OCI-LY3 (cell line): Measurements from ENCODE around the gene CTBP2.

Source experiments
- EZH2phosphoT487 ChIP-seq: fragments of 200-600 bp; shearing (Covaris generic); IDR thresholded peaks from 2 replicates; pipeline ENCODE4 v1.6.1; 2018; ENCODE audit warnings: antibody characterized with exemption, mixed run types, low read depth
- TF ChIP-seq, protein P1 (sequence below): fragments of 200-600, 300-600 bp; sonication (generic); IDR thresholded peaks from 2 replicates; pipeline ENCODE4 v1.5.1; 2014; ENCODE audit warnings: antibody characterized with exemption, low read length, low read depth

DNA sequence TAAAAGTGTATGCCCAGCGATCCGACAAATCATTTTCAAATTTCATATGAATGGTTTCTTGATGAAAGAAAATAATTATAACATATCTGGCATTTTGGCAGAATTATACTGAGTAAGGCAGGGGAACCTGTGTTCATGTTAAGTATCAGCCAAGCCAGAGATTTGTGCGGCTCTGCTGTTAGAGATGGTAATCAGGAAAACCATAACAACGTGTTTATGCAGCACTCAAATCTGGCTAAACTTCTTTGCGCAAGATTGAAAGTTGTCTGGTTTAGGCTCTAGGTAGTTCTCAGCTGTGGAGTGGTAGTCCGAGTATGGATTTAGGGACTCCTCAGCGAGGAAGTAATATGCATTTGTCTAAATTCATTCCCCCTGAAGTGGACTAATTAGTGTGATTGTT lies 8.9 kb upstream of the CTBP2 start:
- TF ChIP-seq, protein P1, sequence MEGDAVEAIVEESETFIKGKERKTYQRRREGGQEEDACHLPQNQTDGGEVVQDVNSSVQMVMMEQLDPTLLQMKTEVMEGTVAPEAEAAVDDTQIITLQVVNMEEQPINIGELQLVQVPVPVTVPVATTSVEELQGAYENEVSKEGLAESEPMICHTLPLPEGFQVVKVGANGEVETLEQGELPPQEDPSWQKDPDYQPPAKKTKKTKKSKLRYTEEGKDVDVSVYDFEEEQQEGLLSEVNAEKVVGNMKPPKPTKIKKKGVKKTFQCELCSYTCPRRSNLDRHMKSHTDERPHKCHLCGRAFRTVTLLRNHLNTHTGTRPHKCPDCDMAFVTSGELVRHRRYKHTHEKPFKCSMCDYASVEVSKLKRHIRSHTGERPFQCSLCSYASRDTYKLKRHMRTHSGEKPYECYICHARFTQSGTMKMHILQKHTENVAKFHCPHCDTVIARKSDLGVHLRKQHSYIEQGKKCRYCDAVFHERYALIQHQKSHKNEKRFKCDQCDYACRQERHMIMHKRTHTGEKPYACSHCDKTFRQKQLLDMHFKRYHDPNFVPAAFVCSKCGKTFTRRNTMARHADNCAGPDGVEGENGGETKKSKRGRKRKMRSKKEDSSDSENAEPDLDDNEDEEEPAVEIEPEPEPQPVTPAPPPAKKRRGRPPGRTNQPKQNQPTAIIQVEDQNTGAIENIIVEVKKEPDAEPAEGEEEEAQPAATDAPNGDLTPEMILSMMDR = no peak
- TF ChIP-seq EZH2phosphoT487 = no peak
